ENCODE measurements around the gene JCAD. TPM values are rescaled to one million over a fixed set of nuclear protein-coding genes. Genes with fewer than 3 reads are reported as not detected.

Gene JCAD
- total and polyA plus RNA-seq, 2 of the 8 experiments (the other 6 are each of a cell fraction or from before 2014, with no cell fraction given): 0.56 to 5.2 TPM

DNA sequence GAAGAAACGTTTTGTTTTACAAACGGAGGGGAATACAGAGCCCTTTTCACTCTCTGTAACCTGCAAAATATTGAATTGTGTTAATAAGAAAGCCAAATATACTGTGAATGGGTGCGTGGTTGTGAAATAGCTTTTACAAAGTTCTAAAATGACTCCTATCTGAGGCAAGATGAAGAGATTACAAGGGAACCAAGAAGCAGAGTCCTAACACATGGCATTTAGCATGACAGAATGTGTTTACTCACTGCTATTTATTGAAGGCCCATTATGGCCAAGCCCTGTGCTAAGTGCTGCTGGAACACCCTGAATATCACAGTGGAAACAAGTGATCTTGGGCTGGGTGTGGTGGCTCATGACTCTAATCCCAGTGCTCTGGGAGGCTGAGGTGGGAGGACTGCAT lies 12.9 kb downstream of the JCAD start:
- WGBS, 2 experiments (ENCODE audit: extremely low coverage in 1 of 2, insufficient coverage in 1 of 2, insufficient read length in 1 of 2, insufficient replicate concordance in 2 of 2, low coverage in 1 of 2, low lambda C conversion rate in 2 of 2, missing lambda C conversion rate in 1 of 2): 47% methylated on average over 3 of the region's 3 CpGs; no CpG with 5 or more reads in 1 of the 2 experiments
- Histone ChIP-seq H3K79me2 (ENCODE audit: control insufficient read depth in 1 of 2, insufficient read depth in 2 of 2, low read length in 2 of 2) (no peaks in the 10 kb centered on the region), H3K4ac (replicated peaks; ENCODE audit: insufficient read length, low read depth, low read length) (no peak overlapping the region), H3K27me3 (replicated peaks in 1 of 4; ENCODE audit: control insufficient read depth in 3 of 4, extremely low read depth in 1 of 4, insufficient read depth in 3 of 4, low read length in 3 of 4) (no peaks in the 10 kb centered on the region; a peak in 1 of 7 replicates), H2BK120ac (replicated peaks; ENCODE audit: low read depth, low read length) (no peak overlapping the region), H4K91ac (replicated peaks; ENCODE audit: insufficient read length, low read length) (no peak overlapping the region), H3K27ac (ENCODE audit: low read depth, low read length) (no peak overlapping the region), H3K4me3 (ENCODE audit: extremely low read depth in 1 of 4, insufficient read depth in 2 of 4, low read depth in 3 of 4, low read length in 4 of 4) (no peak overlapping the region), H3K4me1 (replicated peaks in 1 of 4; ENCODE audit: control insufficient read depth in 3 of 4, insufficient read depth in 4 of 4, low read length in 3 of 4) (peaks cover 0 to 9% (median 5%) of the 10 kb centered on the region in 4 experiments; a peak in 4 of 7 replicates), H2AK5ac (ENCODE audit: low read depth, low read length) (no peak overlapping the region), H3K9ac (replicated peaks in 1 of 4; ENCODE audit: extremely low read depth in 1 of 4, low read depth in 3 of 4, low read length in 3 of 4) (no peak overlapping the region), H4K8ac (ENCODE audit: extremely low read depth, insufficient read depth, low read length) (no peak overlapping the region), H3K79me1 (ENCODE audit: low read depth, low read length) (no peaks in the 10 kb centered on the region), H3K23me2 (ENCODE audit: low read depth, low read length) (0 out of 2 replicates have a peak, but pooled peaks cover 1% of the 10 kb centered on the region), H4K5ac (ENCODE audit: insufficient read length, low read depth, low read length) (no peak overlapping the region), H3K36me3 (ENCODE audit: control insufficient read depth in 2 of 4, insufficient read depth in 4 of 4, low read length in 3 of 4) (no peaks in the 10 kb centered on the region), H2BK20ac (ENCODE audit: low read length) (no peak overlapping the region), H2AFZ (ENCODE audit: low read length) (no peak overlapping the region), H3K4me2 (ENCODE audit: insufficient read depth in 1 of 2, low read depth in 2 of 2, low read length in 2 of 2) (no peak overlapping the region), H2BK15ac (ENCODE audit: low read length) (no peak overlapping the region), H2BK5ac (ENCODE audit: low read depth, low read length) (no peak overlapping the region), H3K56ac (replicated peaks; ENCODE audit: insufficient read length, low read depth, low read length) (no peak overlapping the region), H3K14ac (ENCODE audit: insufficient read length) (no peak overlapping the region), H3K9me3 (ENCODE audit: insufficient read depth in 2 of 2, low read depth in 1 of 2, low read length in 1 of 2) (no peaks in the 10 kb centered on the region), H3K23ac (ENCODE audit: insufficient read length) (no peak overlapping the region), H3K18ac (ENCODE audit: extremely low read depth, low read length) (no peak overlapping the region), H4K20me1 (replicated peaks in 1 of 2; ENCODE audit: control insufficient read depth in 1 of 2, insufficient read depth in 2 of 2, low read length in 2 of 2) (no peaks in the 10 kb centered on the region), H2BK12ac (ENCODE audit: low read depth, low read length) (no peak overlapping the region)
- TF ChIP-seq CTBP2 (IDR thresholded peaks at IDR 0.05; ENCODE audit: borderline replicate concordance, insufficient read depth, insufficient read length, low read length): no peak
- no peak for TF ChIP-seq JUND (IDR thresholded peaks at IDR 0.05; ENCODE audit: low read length)
- no peak for TF ChIP-seq BRCA1 (IDR thresholded peaks at IDR 0.05; ENCODE audit: low read depth, low read length)
- TF ChIP-seq POLR2AphosphoS5 (IDR thresholded peaks at IDR 0.05; ENCODE audit: low read depth, low read length): no peak
- FAIRE-seq: no peak
- ChIA-PET POLR2A (ENCODE audit: partially characterized antibody) (no interaction called here), CTCF (ENCODE audit: partially characterized antibody) (interaction anchor here (1.2 kb wide), 1 partner anchor 20 kb away, joined by 5 read pairs; no protein-coding TSS in a partner anchor)
- no peak for DNase-seq (ENCODE audit: low read depth in 1 of 2, low spot score in 2 of 2)
